Mesendoderm (in vitro differentiated cells): ENCODE measurements around the gene RPS29.
A peak's percentile ranks its signal among the peaks of the same experiment; 100 is the strongest.
"Not testable (repeated sequence)": the region's sequence is repeated elsewhere in the genome, so short reads cannot be mapped to it uniquely, and the experiment has no call there.

Experiments
- DNase-seq: peaks from one replicate; pipeline ENCODE4 v3.0.0; 2013
- H2AK5ac ChIP-seq: 2 replicates; pipeline ENCODE4 v1.6.1; 2013; ENCODE audit warnings: low read length, inconsistent platforms
- H2BK120ac ChIP-seq: 2 replicates; pipeline ENCODE4 v1.6.1; 2013; ENCODE audit warnings: low read depth, mild to moderate bottlenecking, low read length, moderate library complexity, mixed read lengths
- H2BK15ac ChIP-seq: replicated peaks from 2 replicates; pipeline ENCODE4 v1.6.1; 2013; ENCODE audit warnings: low read depth, mild to moderate bottlenecking, moderate library complexity
- H2BK5ac ChIP-seq: 2 replicates; pipeline ENCODE4 v1.6.1; 2013; ENCODE audit warnings: low read length, inconsistent platforms
- H3K18ac ChIP-seq: 2 replicates; pipeline ENCODE4 v1.6.1; 2013; ENCODE audit warnings: mild to moderate bottlenecking, low read length, mixed read lengths
- H3K23ac ChIP-seq: one replicate; pipeline ENCODE4 v1.6.1; 2013; ENCODE audit warnings: low read length
- H3K27ac ChIP-seq: 2 replicates; pipeline ENCODE4 v1.5.1; 2013; ENCODE audit warnings: low read depth, mild to moderate bottlenecking, inconsistent platforms, low read length, moderate library complexity
- H3K27me3 ChIP-seq: 2 replicates; pipeline ENCODE4 v1.6.1; 2013; ENCODE audit warnings: low read length, control low read depth, mild to moderate bottlenecking, inconsistent platforms; ENCODE audit not compliant: insufficient read depth, poor library complexity
- H3K36me3 ChIP-seq: 2 replicates; pipeline ENCODE4 v1.6.1; 2013; ENCODE audit warnings: low read length, inconsistent platforms; ENCODE audit not compliant: control insufficient read depth, insufficient read depth
- H3K4ac ChIP-seq: one replicate; pipeline ENCODE4 v1.6.1; 2013; ENCODE audit warnings: low read depth, mild to moderate bottlenecking, low read length, moderate library complexity
- H3K4me1 ChIP-seq: 2 replicates; pipeline ENCODE4 v1.6.1; 2013; ENCODE audit warnings: low read depth, low read length, inconsistent platforms; ENCODE audit not compliant: control insufficient read depth
- H3K4me2 ChIP-seq: 2 replicates; pipeline ENCODE4 v1.6.1; 2013; ENCODE audit warnings: low read length
- H3K4me3 ChIP-seq: 2 replicates; pipeline ENCODE4 v1.5.1; 2013; ENCODE audit warnings: mild to moderate bottlenecking, low read length
- H3K56ac ChIP-seq: one replicate; pipeline ENCODE4 v1.6.1; 2013; ENCODE audit warnings: low read length
- H3K79me1 ChIP-seq: 2 replicates; pipeline ENCODE4 v1.6.1; 2013; ENCODE audit warnings: low read length, inconsistent platforms
- H3K79me2 ChIP-seq: 2 replicates; pipeline ENCODE4 v1.6.1; 2013; ENCODE audit warnings: mild to moderate bottlenecking, low read length; ENCODE audit not compliant: control insufficient read depth, insufficient read depth
- H3K9ac ChIP-seq: 2 replicates; pipeline ENCODE4 v1.6.1; 2013; ENCODE audit warnings: low read length, inconsistent platforms
- H4K5ac ChIP-seq: one replicate; pipeline ENCODE4 v1.6.1; 2013; ENCODE audit warnings: low read length
- H4K8ac ChIP-seq: one replicate; pipeline ENCODE4 v1.6.1; 2013; ENCODE audit warnings: low read depth, mild to moderate bottlenecking, control low read depth, low read length, moderate library complexity
- WGBS: extraction: QIAGEN DNeasy Blood & Tissue Kit; methylation state at CpG from one replicate; pipeline ENCODE4 v1.1.7; 2013; ENCODE audit warnings: low lambda C conversion rate, missing lambda C conversion rate; ENCODE audit not compliant: insufficient coverage; ENCODE audit errors: extremely low coverage; 5-methylcytosine and 5-hydroxymethylcytosine counted together

Gene RPS29

GRCh38 chr14:49619273-49619672 lies 33.1 kb upstream of the RPS29 start:
- not testable (repeated sequence) for H3K27me3 ChIP-seq, H3K23ac ChIP-seq, H3K36me3 ChIP-seq, H2AK5ac ChIP-seq, H3K27ac ChIP-seq, H2BK15ac ChIP-seq, DNase-seq, H2BK120ac ChIP-seq, H3K79me1 ChIP-seq, H3K18ac ChIP-seq, H3K4me1 ChIP-seq, H2BK5ac ChIP-seq, H4K5ac ChIP-seq, H3K4ac ChIP-seq, H4K8ac ChIP-seq
- peak overlapping the region; percentile 48 for H3K4me2 ChIP-seq
- WGBS, result 100% methylated on average over 1 of the region's 19 CpGs
- H3K4me3 ChIP-seq, result peak overlapping the region; percentile 64
- H3K9ac ChIP-seq, result peak overlapping the region; percentile 83
- peak overlapping the region; percentile 75 for H3K56ac ChIP-seq
- peaks cover 31% of the 10 kb centered on the region for H3K79me2 ChIP-seq

GRCh38 chr14:49617852-49618519 lies 31.8 kb upstream of the RPS29 start:
- H3K27me3 ChIP-seq, result no peaks in the 10 kb centered on the region
- peak overlapping the region; percentile 77 for H4K8ac ChIP-seq
- no peak overlapping the region for H3K4ac ChIP-seq
- H3K4me1 ChIP-seq, result peaks cover 3% of the 10 kb centered on the region
- H3K9ac ChIP-seq, result no peak overlapping the region
- H3K56ac ChIP-seq, result peak overlapping the region; percentile 15
- H4K5ac ChIP-seq, result no peak overlapping the region
- no peak overlapping the region for H3K4me3 ChIP-seq
- H2AK5ac ChIP-seq, result no peak overlapping the region
- no peak overlapping the region for H3K27ac ChIP-seq
- H2BK5ac ChIP-seq, result no peak overlapping the region
- no peak overlapping the region for H2BK15ac ChIP-seq
- peaks cover 9% of the 10 kb centered on the region for H3K79me1 ChIP-seq
- no CpG with 5 or more reads among the region's 6 CpGs for WGBS
- H3K4me2 ChIP-seq, result no peak overlapping the region
- H3K79me2 ChIP-seq, result peaks cover 31% of the 10 kb centered on the region
- H2BK120ac ChIP-seq, result no peak overlapping the region
- DNase-seq, result no peak
- H3K23ac ChIP-seq, result peak overlapping the region; percentile 80
- peaks cover 3% of the 10 kb centered on the region for H3K36me3 ChIP-seq
- no peak overlapping the region for H3K18ac ChIP-seq

- H3K56ac ChIP-seq, result no peak overlapping the region
- H3K27ac ChIP-seq, result no peak overlapping the region
- no peaks in the 10 kb centered on the region for H3K27me3 ChIP-seq
- H4K8ac ChIP-seq, result no peak overlapping the region
- H2AK5ac ChIP-seq, result no peak overlapping the region
- H2BK120ac ChIP-seq, result no peak overlapping the region
- peaks cover 2% of the 10 kb centered on the region for H3K79me1 ChIP-seq
- no peak overlapping the region for H3K4me2 ChIP-seq
- H4K5ac ChIP-seq, result no peak overlapping the region
- H3K79me2 ChIP-seq, result peaks cover 18% of the 10 kb centered on the region
- no peak overlapping the region for H3K9ac ChIP-seq
- no peaks in the 10 kb centered on the region for H3K4me1 ChIP-seq
- H3K4me3 ChIP-seq, result no peak overlapping the region
- no CpG with 5 or more reads among the region's 6 CpGs for whole genome bisulfite sequencing
- no peak overlapping the region for H3K23ac ChIP-seq
- no peak overlapping the region for H2BK5ac ChIP-seq
- DNase-seq, result no peak
- no peak overlapping the region for H2BK15ac ChIP-seq
- H3K4ac ChIP-seq, result no peak overlapping the region
- peaks cover 3% of the 10 kb centered on the region for H3K36me3 ChIP-seq
- no peak overlapping the region for H3K18ac ChIP-seq
Observed at GRCh38 chr14:49615776-49616175, 29.6 kb upstream of the RPS29 start.

GRCh38 chr14:49614196-49614595 lies 28.0 kb upstream of the RPS29 start:
- H4K5ac ChIP-seq, result no peak overlapping the region
- no peak for DNase-seq
- H3K4me1 ChIP-seq, result no peaks in the 10 kb centered on the region
- H3K36me3 ChIP-seq, result peaks cover 3% of the 10 kb centered on the region
- H3K79me2 ChIP-seq, result peaks cover 6% of the 10 kb centered on the region
- H3K4me3 ChIP-seq, result no peak overlapping the region
- H2BK120ac ChIP-seq, result no peak overlapping the region
- no peak overlapping the region for H3K18ac ChIP-seq
- no peak overlapping the region for H3K4me2 ChIP-seq
- H2BK15ac ChIP-seq, result no peak overlapping the region
- no CpG with 5 or more reads among the region's 2 CpGs for WGBS
- H3K27me3 ChIP-seq, result no peaks in the 10 kb centered on the region
- no peak overlapping the region for H4K8ac ChIP-seq
- H2AK5ac ChIP-seq, result no peak overlapping the region
- H3K23ac ChIP-seq, result no peak overlapping the region
- no peak overlapping the region for H3K9ac ChIP-seq
- H3K4ac ChIP-seq, result no peak overlapping the region
- no peak overlapping the region for H3K56ac ChIP-seq
- H3K79me1 ChIP-seq, result peaks cover 2% of the 10 kb centered on the region
- no peak overlapping the region for H2BK5ac ChIP-seq
- no peak overlapping the region for H3K27ac ChIP-seq

- Histone ChIP-seq H4K8ac (no peak overlapping the region), H2BK120ac (no peak overlapping the region), H3K18ac (no peak overlapping the region), H3K56ac (no peak overlapping the region), H3K4me3 (no peak overlapping the region), H3K4me1 (no peaks in the 10 kb centered on the region), H2AK5ac (no peak overlapping the region), H3K4me2 (no peak overlapping the region), H3K27me3 (no peaks in the 10 kb centered on the region), H2BK5ac (no peak overlapping the region), H3K23ac (no peak overlapping the region), H4K5ac (no peak overlapping the region), H3K4ac (no peak overlapping the region), H3K36me3 (peaks cover 1% of the 10 kb centered on the region), H3K9ac (no peak overlapping the region), H3K79me2 (no peaks in the 10 kb centered on the region), H3K27ac (no peak overlapping the region), H2BK15ac (no peak overlapping the region), H3K79me1 (no peaks in the 10 kb centered on the region)
- DNase-seq, result no peak
- no CpG with 5 or more reads among the region's 8 CpGs for WGBS
Observed at GRCh38 chr14:49612671-49613070, 26.5 kb upstream of the RPS29 start.

GRCh38 chr14:49612251-49612650 lies 26.1 kb upstream of the RPS29 start:
- H2BK15ac ChIP-seq, result no peak overlapping the region
- H2AK5ac ChIP-seq, result no peak overlapping the region
- no CpG with 5 or more reads among the region's 4 CpGs for WGBS
- H3K9ac ChIP-seq, result no peak overlapping the region
- no peak overlapping the region for H3K23ac ChIP-seq
- no peak overlapping the region for H3K4me2 ChIP-seq
- no peak overlapping the region for H3K56ac ChIP-seq
- DNase-seq, result no peak
- no peak overlapping the region for H3K18ac ChIP-seq
- peaks cover 1% of the 10 kb centered on the region for H3K36me3 ChIP-seq
- no peak overlapping the region for H4K5ac ChIP-seq
- no peak overlapping the region for H3K27ac ChIP-seq
- H3K4me1 ChIP-seq, result no peaks in the 10 kb centered on the region
- no peaks in the 10 kb centered on the region for H3K27me3 ChIP-seq
- H3K79me1 ChIP-seq, result no peaks in the 10 kb centered on the region
- no peak overlapping the region for H3K4me3 ChIP-seq
- H3K4ac ChIP-seq, result no peak overlapping the region
- no peak overlapping the region for H2BK5ac ChIP-seq
- H2BK120ac ChIP-seq, result no peak overlapping the region
- no peaks in the 10 kb centered on the region for H3K79me2 ChIP-seq
- no peak overlapping the region for H4K8ac ChIP-seq
